Breast epithelium (tissue), 4 donors: ENCODE results near the gene GABPB1. TPM values are rescaled to one million over a fixed set of nuclear protein-coding genes. Genes with fewer than 3 reads are reported as not detected.

ENCODE experiments used
- DNase-seq, 2 donors: peaks; one replicate each; pipeline ENCODE4 v3.0.0-alpha.2; 2019; ENCODE audit warnings: low spot score in 2 of 2
- H3K27ac ChIP-seq, 2 donors: fragments of 200-600 bp; sonication (generic) in 1 of 2; one replicate each; pipeline ENCODE4 v1.5.1; 2016 to 2019; ENCODE audit warnings: mild to moderate bottlenecking in 1 of 2
- H3K27me3 ChIP-seq, 2 donors: fragments of 200-600 bp; sonication (generic) in 1 of 2; one replicate each; pipeline versions ENCODE4 v1.5.1 to v1.6.0; 2017 to 2019; ENCODE audit warnings: control low read depth in 1 of 2, mild to moderate bottlenecking in 1 of 2
- H3K36me3 ChIP-seq: fragments of 200-600 bp; one replicate; pipeline ENCODE4 v1.5.1; 2019
- H3K4me1 ChIP-seq, 2 donors: fragments of 200-600 bp; sonication (generic); one replicate each; pipeline ENCODE4 v1.5.1; 2016 to 2019; ENCODE audit warnings: control low read depth in 1 of 2
- H3K4me3 ChIP-seq, 3 donors: fragments of 200-600 bp; sonication (generic); 1 replicate in 2 of 3; 2 replicates in 1 of 3; pipeline ENCODE4 v1.5.1; 2016 to 2019; ENCODE audit warnings: mild to moderate bottlenecking in 3 of 3, moderate library complexity in 2 of 3
- H3K9me3 ChIP-seq, 2 donors: fragments of 200-600 bp; sonication (generic) in 1 of 2; one replicate each; pipeline ENCODE4 v1.5.1; 2016 to 2019; ENCODE audit warnings: control low read depth in 1 of 2
- POLR2A ChIP-seq: fragments of 450-650 bp; IDR thresholded peaks from one replicate; pipeline ENCODE4 v1.6.1; 2016; ENCODE audit warnings: antibody characterized with exemption, mild to moderate bottlenecking, moderate library complexity
- POLR2AphosphoS5 ChIP-seq, 3 donors: sonication (generic); formaldehyde crosslinking; IDR thresholded peaks; one replicate each; pipeline ENCODE4 v1.6.1; 2017; ENCODE audit warnings: antibody characterized with exemption in 3 of 3
- intact Hi-C: fragments of 100-400 bp; cut with DNase I; formaldehyde crosslinking; loops from one replicate; pipeline ENCODE4 v1.15.1; 2023; ENCODE audit warnings: low total_unique reads
- total RNA-seq, 3 donors: library from RNA; depleted of rRNA; stranded (reverse); fragments of >200 nt; gene quantifications; one replicate each; pipeline ENCODE4 v1.1.0, GENCODE V29; 2016
- TF ChIP-seq, protein P1 (sequence below), 3 donors: fragments of 450-650 bp; IDR thresholded peaks; one replicate each; pipeline ENCODE4 v1.5.1; 2016 to 2017; ENCODE audit warnings: antibody characterized with exemption in 3 of 3, mild to moderate bottlenecking in 3 of 3, moderate library complexity in 3 of 3

Gene GABPB1
- total RNA-seq, 3 donors from 2014 or later = 14.6 to 37.4 (median 35.9) TPM

GRCh38 chr15:50333229-50333628 lies 21.8 kb downstream of the GABPB1 start:
- Histone ChIP-seq H3K36me3 (no peaks in the 10 kb centered on the region), H3K27me3 (no peaks in the 10 kb centered on the region), H3K4me3 (no peak overlapping the region), H3K9me3 (no peaks in the 10 kb centered on the region), H3K27ac (no peak overlapping the region), H3K4me1 (no peaks in the 10 kb centered on the region)
- intact Hi-C loops = no loop called here
- TF ChIP-seq POLR2A (no peak), POLR2AphosphoS5 (IDR thresholded peaks at IDR 0.05) (no peak)
- TF ChIP-seq, protein P1, sequence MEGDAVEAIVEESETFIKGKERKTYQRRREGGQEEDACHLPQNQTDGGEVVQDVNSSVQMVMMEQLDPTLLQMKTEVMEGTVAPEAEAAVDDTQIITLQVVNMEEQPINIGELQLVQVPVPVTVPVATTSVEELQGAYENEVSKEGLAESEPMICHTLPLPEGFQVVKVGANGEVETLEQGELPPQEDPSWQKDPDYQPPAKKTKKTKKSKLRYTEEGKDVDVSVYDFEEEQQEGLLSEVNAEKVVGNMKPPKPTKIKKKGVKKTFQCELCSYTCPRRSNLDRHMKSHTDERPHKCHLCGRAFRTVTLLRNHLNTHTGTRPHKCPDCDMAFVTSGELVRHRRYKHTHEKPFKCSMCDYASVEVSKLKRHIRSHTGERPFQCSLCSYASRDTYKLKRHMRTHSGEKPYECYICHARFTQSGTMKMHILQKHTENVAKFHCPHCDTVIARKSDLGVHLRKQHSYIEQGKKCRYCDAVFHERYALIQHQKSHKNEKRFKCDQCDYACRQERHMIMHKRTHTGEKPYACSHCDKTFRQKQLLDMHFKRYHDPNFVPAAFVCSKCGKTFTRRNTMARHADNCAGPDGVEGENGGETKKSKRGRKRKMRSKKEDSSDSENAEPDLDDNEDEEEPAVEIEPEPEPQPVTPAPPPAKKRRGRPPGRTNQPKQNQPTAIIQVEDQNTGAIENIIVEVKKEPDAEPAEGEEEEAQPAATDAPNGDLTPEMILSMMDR (IDR thresholded peaks at IDR 0.05) = no peak
- DNase-seq = no peak

DNA sequence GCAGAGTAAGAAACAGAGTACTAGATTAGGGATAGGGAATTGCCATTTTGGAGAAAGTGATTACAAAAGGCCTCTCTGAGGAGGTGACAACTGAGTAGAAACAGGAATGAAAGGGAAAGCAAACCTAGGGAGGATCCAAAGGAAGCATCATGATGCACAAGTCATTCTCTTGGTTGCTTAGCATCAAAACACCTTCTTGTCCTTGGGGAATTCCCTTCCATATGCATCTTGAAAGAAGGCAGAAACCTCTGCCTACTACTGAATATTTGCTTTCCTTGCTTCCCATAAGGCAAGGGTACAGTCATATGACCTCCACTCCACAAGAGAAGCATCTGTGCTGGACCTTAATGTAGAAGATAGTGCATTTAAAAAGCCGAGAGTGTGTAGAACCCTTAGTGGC lies 24.1 kb downstream of the GABPB1 start:
- Histone ChIP-seq H3K27me3 (no peaks in the 10 kb centered on the region), H3K36me3 (no peaks in the 10 kb centered on the region), H3K27ac (no peak overlapping the region), H3K9me3 (no peaks in the 10 kb centered on the region), H3K4me1 (no peaks in the 10 kb centered on the region), H3K4me3 (no peak overlapping the region)
- intact Hi-C loops = no loop called here
- no peak for DNase-seq
- TF ChIP-seq POLR2A (no peak), POLR2AphosphoS5 (IDR thresholded peaks at IDR 0.05) (no peak)
- TF ChIP-seq, protein P1 (IDR thresholded peaks at IDR 0.05) = no peak

DNA sequence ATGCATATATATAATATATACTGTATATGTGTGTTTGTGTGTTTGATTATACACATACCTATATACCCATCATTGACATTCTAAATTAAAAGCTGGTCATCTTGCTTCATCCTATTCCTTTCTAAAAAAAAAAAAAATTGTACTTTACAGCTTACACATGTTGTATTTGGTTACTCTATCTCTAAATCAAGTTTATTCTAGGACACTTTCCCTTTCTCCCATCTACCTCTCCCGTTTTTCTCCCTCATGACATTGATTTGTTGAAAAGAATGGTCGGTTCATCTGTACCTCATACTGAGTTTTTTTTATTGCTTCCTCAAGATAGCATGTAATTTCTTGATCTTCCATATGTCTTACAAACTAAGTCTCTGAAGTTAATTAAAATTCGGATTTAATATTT lies 26.9 kb downstream of the GABPB1 start:
- intact Hi-C loops = no loop called here
- TF ChIP-seq POLR2AphosphoS5 (IDR thresholded peaks at IDR 0.05) (no peak), POLR2A (no peak)
- TF ChIP-seq, protein P1 (IDR thresholded peaks at IDR 0.05) = no peak

GRCh38 chr15:50321680-50322210 lies 33.3 kb downstream of the GABPB1 start:
- TF ChIP-seq, protein P1 (IDR thresholded peaks at IDR 0.05) = no peak
- TF ChIP-seq POLR2AphosphoS5 (IDR thresholded peaks at IDR 0.05) (no peak), POLR2A (no peak)
- Histone ChIP-seq H3K27me3 (no peaks in the 10 kb centered on the region), H3K4me3 (no peak overlapping the region), H3K36me3 (no peaks in the 10 kb centered on the region), H3K27ac (no peak overlapping the region), H3K9me3 (no peaks in the 10 kb centered on the region), H3K4me1 (no peaks in the 10 kb centered on the region)
- intact Hi-C loops = no loop called here
- no peak for DNase-seq

More for the DNA sequence above, 26.9 kb downstream of the GABPB1 start:
- Histone ChIP-seq H3K9me3 (no peaks in the 10 kb centered on the region), H3K4me3 (no peak overlapping the region), H3K36me3 (no peaks in the 10 kb centered on the region), H3K27me3 (no peaks in the 10 kb centered on the region), H3K27ac (no peak overlapping the region), H3K4me1 (no peaks in the 10 kb centered on the region)
- DNase-seq = no peak

- Histone ChIP-seq H3K9me3 (no peaks in the 10 kb centered on the region), H3K27ac (no peak overlapping the region), H3K4me1 (no peaks in the 10 kb centered on the region), H3K27me3 (no peaks in the 10 kb centered on the region), H3K4me3 (no peak overlapping the region), H3K36me3 (no peaks in the 10 kb centered on the region)
- DNase-seq = no peak
- intact Hi-C loops = no loop called here
- TF ChIP-seq, protein P1 (IDR thresholded peaks at IDR 0.05) = no peak
- TF ChIP-seq POLR2AphosphoS5 (IDR thresholded peaks at IDR 0.05) = no peak
- no peak for TF ChIP-seq POLR2A
Observed at GRCh38 chr15:50320504-50320903, 34.5 kb downstream of the GABPB1 start.
